Embryonic facial prominence (tissue), 1 donor: Measurements from ENCODE around the gene FMN1.
A peak's percentile ranks its signal among the peaks of the same experiment; 100 is the strongest.
"Not testable (repeated sequence)": the region's sequence is repeated elsewhere in the genome, so short reads cannot be mapped to it uniquely, and the experiment has no call there.

Experiments
- DNase-seq: peaks from one replicate; pipeline ENCODE4 v3.0.0-alpha.2; 2016; ENCODE audit errors: extremely low spot score

Gene FMN1

GRCh38 chr15:32967521-32967920 is 227.0 kb downstream of the FMN1 start:
- no peak for DNase-seq

GRCh38 chr15:32966512-32966911 is 228.0 kb downstream of the FMN1 start:
- no peak for DNase-seq

GRCh38 chr15:32965897-32966296 is 228.6 kb downstream of the FMN1 start:
- DNase-seq: no peak

- no peak for DNase-seq
These were observed 235.4 kb downstream of the FMN1 start for GRCh38 chr15:32959077-32959476.

GRCh38 chr15:32957219-32957618 is 237.3 kb downstream of the FMN1 start:
- DNase-seq: no peak

- no peak for DNase-seq
These were observed 237.8 kb downstream of the FMN1 start for GRCh38 chr15:32956711-32957110.

- DNase-seq: peak; percentile 26
These were observed 238.5 kb downstream of the FMN1 start for GRCh38 chr15:32956006-32956405.

GRCh38 chr15:32953533-32953910 is 241.0 kb downstream of the FMN1 start:
- DNase-seq: no peak

GRCh38 chr15:32952901-32953532 is 241.5 kb downstream of the FMN1 start:
- DNase-seq: peak; percentile 12

- no peak for DNase-seq
These were observed 242.6 kb downstream of the FMN1 start for GRCh38 chr15:32951736-32952464.

- DNase-seq: not testable (repeated sequence)
These were observed 244.5 kb downstream of the FMN1 start for GRCh38 chr15:32950051-32950450.

- DNase-seq: no peak
These were observed 248.3 kb downstream of the FMN1 start for GRCh38 chr15:32946210-32946609.

- no peak for DNase-seq
These were observed 250.1 kb downstream of the FMN1 start for GRCh38 chr15:32944431-32944830.

GRCh38 chr15:32943711-32944110 is 250.8 kb downstream of the FMN1 start:
- no peak for DNase-seq

GRCh38 chr15:32942401-32942841 is 252.1 kb downstream of the FMN1 start:
- no peak for DNase-seq

GRCh38 chr15:32941823-32942222 is 252.7 kb downstream of the FMN1 start:
- DNase-seq: no peak

- DNase-seq: no peak
These were observed 257.5 kb downstream of the FMN1 start for GRCh38 chr15:32936976-32937375.

- no peak for DNase-seq
These were observed 258.1 kb downstream of the FMN1 start for GRCh38 chr15:32936283-32936918.

GRCh38 chr15:32935139-32935538 is 259.4 kb downstream of the FMN1 start:
- no peak for DNase-seq

GRCh38 chr15:32933236-32933635 is 261.3 kb downstream of the FMN1 start:
- DNase-seq: no peak

GRCh38 chr15:32928876-32929275 is 265.6 kb downstream of the FMN1 start:
- DNase-seq: no peak

GRCh38 chr15:32927124-32927523 is 267.4 kb downstream of the FMN1 start:
- DNase-seq: no peak

- no peak for DNase-seq
These were observed 271.3 kb downstream of the FMN1 start for GRCh38 chr15:32923176-32923575.
